Embryonic facial prominence (tissue), 1 donor: ENCODE data around the gene STARD5.

Experiments used
- DNase-seq: peaks from one replicate; pipeline ENCODE4 v3.0.0-alpha.2; 2016; ENCODE audit errors: extremely low spot score

The STARD5 gene

DNA sequence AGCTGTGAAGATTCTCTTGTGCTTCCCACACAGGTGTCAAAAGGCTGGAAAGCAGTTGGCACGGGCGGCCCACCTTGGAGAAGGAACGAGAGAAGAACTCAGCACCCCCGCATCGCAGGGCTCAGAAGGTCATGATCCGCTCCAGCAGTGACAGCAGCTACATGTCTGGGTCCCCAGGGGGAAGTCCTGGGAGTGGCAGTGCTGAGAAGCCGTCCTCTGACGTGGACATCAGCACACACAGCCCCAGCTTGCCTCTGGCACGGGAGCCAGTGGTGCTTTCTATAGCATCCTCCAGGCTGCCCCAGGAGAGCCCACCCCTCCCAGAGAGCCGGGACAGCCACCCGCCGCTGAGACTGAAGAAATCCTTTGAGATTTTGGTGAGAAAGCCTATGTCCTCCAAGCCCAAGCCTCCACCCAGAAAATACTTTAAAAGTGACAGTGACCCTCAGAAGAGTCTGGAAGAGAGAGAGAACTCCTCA is 31.4 kb downstream of the STARD5 start:
- DNase-seq = no peak

DNA sequence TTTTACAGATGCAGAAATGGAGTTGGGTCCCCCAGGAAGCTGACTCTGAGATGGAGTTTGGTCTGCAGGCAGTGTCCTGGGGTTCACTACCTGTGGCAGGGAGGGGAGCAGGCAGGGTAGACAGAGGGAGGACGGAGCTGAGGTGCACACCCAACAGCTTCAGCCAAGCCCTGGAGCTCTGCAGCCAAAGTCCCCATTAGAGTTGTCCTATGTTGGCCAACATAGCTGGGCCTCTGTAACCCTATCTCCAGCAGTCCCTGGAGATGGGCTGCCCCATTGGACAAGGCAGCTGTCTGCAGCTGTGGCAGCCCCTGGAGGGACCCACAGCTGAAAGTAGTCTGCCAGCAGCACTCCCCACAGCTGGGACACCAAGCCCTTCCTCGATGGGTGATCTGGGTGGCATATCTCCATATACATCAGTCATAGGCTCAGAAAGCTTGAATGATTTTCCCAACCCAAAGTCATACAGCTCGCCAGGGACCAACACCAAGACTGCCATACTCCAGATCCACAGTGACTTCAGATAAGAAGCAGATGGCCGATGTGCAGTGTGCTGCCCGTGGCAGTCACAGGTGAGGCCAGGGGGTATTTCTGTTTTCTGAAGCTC is 31.9 kb downstream of the STARD5 start:
- DNase-seq = no peak

DNA sequence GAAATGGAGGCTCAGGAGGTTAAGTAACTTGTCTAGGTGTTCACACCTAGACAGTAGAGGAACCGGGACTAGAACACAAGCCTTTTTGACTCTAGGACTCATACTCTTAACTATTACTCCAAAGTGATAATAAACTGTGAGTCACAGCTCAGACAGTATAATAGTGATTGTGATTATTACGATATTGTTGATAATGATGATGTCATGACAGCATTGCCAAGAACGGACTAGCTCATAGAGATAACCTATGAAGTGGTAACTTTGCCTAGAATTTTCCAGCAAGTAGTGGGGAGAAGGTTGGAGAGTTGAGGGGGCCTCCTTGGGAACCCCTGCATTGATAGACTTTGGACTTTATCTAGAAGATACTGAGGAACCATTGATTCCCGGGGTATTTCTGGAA is 34.0 kb downstream of the STARD5 start:
- no peak for DNase-seq

DNA sequence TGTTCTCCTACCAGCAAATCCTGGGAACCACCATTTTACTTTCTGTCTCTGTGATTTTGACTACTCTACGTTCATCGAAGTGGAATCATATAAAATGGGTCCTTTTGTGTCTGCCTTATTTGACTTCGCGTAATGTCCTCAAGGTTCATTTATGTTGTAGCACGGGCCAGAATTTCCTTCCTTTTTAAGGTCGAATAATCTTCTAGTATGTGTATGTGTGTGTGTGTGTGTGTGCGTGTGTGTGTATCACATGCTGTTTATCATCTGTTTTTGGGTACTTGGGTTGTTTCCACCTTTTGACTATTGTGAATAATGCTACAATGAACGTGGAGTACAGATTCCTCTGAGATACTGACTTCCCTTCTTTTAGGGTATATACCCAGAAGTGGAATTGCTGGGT is 35.3 kb downstream of the STARD5 start:
- DNase-seq = no peak

DNA sequence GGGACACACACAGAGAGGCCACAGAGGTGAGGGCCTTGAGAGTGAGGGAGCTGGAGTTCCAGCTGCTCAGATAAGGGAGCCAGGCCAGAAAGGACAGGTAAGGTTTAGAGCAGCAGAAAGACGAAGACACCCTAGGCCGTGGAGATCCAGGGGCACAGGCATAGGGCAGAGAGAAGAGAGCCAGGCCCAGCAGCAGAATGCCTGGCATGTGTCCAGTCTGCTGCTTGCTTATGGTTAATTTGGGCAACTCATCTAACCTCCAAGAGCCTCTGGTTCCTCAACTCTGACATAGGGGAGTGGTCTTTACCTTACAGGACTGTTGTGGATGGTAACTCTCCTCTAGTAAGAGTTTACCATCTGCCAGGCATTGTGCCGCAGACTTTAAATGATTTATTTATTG is 35.9 kb downstream of the STARD5 start:
- DNase-seq = no peak

DNA sequence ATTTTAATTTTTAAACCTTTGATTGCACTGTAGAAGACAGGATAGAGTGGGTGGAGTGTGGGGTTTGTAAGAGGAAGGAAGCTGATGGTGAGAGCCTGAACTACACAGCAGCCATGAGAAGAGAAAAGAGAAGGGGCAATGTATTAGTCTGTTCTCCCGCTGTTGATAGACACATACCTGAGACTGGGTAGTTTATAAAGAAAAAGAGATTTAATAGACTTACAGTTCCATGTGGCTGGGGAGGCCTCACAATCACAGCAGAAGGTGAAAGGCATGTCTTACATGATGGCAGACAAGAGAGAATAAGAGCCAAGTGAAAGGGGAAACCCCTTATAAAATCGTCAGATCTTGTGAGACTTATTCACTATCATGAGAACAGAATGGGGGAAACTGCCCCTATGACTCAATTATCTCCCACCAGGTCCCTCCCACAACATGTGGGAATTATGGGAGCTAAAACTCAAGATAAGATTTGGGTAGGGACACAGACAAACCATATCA is 37.3 kb downstream of the STARD5 start:
- DNase-seq = no peak

DNA sequence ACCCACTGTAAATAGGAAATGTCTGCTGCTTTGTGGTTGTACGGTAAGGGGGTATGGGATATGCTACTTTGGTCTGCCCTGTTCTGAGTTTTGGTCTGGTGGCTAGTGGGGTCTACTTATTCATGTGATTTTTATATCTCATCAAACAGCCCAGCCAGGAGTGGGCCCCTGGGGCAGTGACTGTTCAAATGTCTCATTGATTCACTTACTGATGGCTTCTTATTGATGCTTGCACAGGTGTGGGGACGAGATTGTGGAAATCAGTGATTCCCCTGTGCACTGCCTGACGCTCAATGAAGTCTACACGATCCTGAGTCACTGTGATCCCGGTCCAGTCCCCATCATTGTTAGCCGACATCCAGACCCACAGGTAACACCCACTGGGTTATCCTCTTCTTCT is 38.5 kb downstream of the STARD5 start:
- no peak for DNase-seq

DNA sequence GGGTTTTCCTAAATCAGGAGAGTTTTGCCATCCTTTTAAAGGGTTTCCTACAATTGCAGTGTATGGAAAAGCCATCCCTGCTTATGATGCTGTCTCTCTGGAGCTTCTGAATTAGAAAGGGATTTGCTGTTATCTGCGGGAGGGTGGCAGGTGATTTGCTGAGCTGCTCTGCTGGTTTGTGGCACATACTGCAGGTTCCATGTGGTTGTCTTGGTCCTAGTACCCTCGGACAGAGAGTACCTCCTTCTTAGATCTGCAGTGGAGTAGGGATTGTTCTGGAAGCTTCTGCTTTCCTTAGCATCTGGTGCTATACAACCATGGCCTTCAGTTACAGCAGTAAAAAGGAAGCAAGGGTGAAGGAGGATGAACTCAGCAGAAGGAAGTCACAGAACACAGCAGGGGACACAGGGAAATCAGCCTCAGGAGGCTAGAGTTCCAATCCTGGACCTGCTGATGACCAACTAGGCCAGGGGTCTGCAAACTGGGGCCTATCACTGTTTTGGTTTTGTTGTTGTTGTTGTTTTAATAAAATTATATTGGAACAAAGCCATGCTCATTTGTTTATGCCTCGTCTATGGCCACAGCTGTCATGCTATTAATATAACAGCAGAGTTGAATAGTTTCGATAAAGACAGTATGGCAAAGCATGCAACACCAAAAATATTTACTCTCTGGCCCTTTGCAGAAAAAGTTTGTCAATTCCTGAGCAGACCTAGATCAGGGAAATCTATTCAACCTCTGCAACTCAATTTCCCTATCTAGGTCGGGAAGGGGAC is 39.5 kb downstream of the STARD5 start:
- DNase-seq = no peak

DNA sequence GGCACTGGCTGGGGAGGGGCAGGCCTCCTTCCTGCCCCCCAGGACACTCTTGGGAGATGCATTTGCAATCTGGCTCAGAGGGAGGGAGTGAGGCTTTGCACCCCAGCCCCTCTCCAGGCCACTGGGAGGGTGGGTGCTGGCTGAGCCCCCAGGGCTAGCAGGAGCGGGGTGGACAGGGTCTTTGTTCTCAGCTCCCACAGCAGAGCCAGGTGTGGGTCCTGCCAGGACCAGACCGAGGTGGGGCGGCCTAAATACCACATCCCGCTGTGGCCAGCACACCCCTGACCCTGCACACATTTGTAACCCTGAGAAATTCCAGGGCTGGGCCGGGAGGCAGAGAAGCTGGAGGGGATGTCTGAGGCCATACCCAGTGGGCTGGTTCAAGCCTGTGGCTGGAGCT is 41.0 kb downstream of the STARD5 start:
- no peak for DNase-seq

DNA sequence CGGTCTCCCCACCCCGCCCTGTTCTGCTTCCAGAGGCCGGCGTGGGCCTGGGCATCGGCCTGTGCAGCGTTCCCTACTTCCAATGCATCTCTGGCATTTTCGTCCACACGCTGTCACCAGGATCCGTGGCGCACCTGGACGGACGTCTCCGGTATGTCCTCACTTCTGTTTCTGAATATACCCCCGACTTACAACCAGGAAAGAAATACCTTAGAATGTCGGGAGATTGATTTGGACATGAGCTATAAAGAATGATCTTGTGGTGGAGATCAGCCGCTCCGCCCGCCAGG is 41.4 kb downstream of the STARD5 start:
- no peak for DNase-seq

DNA sequence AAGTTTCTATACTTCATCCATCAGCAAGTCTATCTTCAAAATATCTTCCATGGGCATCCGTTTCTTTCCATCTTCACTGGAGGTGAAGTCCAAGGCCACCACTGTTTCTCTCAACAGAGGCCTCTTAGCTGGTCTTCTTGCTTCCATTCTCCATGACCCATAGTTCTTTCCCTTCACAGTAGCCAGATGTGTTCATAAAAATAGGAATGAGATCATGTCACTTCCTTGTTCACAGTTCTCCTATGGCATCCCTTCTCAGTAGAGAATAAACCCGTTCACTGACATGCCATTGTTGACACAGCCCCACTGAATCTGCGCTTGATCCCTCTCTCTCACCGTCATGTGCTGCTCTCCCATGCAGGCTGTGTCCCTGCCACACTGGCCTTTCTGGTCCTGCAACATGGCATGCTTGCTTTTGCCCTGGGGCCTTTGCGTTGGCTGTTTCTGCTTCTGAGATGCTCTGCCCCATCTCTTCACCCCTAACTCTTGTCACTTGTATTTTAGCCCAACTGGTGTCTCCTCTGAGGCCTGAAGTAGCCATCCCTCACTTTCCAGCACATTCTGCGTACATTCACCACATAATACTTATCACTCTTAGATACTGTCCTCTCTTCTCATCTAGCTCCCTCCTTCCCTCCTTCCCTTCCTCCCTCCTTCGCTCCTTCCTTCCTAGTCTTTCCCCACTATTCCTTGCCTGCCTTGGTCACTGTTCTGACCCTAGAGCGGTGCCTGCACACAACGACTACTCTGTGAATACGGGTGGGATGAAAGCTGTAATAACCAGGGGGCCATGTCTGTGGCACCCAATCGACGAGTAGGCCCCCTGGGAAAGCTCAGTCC is 42.0 kb downstream of the STARD5 start:
- DNase-seq = no peak

DNA sequence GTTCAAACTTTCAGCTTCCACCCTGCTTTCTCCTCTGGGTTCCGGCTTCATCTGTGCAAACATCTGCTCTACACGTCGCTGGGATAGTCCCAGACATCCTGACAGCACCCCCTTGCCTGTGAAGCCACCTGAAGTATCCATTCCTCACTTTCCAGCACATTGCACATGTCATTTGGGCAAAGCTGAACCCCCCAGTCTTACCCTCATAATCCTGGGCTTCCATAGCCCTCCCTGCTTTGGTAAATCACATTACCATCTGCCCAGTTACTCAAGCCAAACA is 42.5 kb downstream of the STARD5 start:
- DNase-seq = no peak

DNA sequence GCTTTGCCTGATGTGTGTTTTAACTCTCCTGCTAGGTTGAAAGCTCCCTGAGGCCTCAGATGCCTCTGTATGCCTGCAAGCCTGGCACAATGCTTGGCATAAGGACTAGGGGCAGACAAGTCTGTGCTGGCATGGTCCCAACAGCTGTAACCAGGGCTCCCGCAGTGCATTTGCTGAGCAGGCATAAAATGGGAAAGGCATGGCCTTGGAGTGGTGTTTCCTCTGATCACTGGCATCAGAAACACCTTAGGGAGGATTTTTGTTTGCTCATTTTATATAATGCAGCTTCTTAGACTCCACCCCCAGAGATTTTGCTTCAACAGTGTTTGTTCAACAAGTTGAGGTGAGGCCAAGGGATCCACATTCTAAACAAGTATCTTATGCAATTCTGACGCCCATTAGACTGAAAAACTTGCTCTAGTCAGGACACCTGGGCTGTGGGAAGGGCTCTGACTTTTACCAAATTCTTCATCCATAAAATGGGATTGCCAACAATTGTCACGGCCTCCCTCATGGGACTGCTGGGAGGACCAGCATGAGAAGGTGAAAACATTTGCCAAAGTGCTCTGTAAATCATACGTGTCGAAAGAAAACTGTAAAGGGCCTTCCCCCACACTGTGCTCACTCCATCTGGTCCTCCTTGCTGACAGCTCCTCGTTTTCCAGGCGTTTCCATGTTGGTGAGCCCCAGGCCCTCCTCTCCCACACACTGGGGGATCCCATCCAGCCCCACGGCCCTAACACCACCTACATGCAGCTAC is 43.1 kb downstream of the STARD5 start:
- no peak for DNase-seq

DNA sequence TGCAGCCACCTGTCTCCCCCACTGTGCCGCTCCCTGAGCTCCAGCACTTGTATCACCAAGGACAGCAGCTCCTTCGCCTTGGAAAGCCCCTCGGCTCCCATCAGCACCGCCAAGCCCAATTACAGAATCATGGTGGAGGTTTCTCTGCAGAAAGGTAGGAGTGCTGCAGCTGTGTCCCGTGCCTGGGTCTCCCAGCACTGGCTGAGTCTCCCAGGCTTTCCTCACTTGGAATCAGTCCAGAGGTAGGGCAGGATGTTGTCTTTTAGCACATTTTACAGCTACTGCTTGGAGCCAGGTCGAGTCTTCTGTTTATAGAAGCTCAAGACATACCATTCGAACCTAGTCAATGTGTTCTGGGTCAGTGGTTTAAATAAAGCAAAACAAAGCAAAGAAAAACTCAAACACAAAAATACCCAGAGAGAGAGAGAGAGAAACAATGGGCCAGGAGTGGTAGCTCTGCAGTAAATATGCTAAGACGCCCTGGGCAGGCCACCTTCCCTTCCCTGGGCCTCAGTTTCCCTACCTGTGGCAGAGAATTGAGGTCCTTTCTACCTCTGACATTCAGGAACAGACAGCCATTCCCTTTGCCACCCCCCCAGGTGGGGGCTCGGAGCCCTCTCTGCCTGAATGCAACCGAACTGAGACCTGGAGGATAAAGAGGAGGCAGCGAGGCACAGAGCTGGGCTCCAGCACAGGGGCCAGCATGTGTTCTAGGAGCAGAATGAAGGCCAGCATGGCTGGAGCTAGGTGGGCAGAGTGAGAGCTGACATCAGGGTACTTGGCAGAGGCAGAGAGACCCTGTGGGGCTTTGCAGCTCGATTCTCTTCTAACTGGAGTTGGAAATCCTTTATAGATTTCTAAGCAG is 44.1 kb downstream of the STARD5 start:
- DNase-seq = no peak

DNA sequence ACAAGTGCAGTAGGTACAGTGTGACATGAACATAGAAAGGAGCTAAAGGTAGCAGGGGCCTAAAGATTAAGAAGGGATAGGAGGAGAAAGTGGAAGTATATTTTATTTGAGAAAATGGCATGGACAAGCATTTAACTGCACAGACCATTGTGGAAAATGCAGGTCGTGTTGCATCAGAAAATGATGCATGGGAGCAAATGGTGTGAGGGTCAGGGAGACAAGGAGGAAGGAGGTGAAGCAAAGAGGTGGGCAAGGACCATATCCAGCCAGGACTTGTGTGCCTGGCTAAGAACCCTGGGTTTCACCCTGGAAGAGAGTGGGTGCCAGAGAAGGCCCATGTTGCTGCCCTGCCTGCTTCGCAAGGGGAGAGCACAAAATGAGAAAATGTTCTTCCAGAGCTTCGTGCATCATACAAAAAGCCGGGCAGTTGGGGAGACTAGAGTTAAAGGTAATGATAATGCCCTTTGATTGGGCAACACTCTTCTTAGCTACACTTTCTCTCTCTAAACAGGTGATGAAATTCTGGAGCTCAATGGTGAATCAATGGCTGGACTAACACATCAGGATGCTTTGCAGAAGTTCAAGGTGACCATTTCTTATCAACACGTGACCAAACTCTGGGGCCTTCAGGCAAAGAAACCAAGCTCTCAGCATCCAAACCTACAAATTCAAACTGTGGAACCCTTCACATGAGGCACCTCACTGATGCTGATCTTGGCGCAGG is 45.5 kb downstream of the STARD5 start:
- DNase-seq = no peak

DNA sequence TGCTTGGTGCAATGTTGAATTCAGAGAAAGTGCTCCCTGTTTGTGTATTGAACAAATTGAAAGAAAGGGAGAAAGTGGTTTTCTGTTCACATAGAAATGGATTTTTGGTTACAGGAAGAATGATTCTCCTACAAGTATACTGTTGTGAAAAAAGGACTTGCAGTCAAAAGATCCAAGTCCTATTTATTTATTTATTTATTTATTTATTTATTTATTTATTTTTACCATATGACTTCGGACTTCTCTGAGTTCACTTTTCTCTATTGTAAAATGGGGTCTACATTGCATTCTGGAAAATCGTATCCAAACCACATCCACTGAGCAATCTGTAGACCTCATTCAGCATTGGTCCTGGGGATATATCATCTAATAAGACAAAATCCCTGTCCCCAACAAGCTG is 46.1 kb downstream of the STARD5 start:
- no peak for DNase-seq

DNA sequence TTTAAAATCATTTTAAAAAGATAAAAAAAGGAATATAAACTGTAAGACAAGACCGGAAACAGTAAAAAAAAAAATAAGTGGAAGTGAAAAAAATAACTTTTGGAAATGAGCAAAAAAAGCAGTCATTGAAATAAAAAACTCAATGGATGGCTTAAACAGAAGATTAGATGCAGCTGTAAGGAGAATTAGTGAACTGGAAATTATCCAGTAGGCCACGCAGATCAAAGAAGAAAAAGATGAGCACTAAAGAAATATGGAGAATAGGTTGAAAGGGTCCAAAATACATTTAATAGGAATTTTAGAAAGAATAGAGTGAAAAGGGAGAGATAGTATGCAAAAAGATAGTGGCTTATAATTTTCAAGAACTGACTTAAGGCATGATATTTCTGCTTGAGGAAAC is 47.0 kb downstream of the STARD5 start:
- DNase-seq = no peak

DNA sequence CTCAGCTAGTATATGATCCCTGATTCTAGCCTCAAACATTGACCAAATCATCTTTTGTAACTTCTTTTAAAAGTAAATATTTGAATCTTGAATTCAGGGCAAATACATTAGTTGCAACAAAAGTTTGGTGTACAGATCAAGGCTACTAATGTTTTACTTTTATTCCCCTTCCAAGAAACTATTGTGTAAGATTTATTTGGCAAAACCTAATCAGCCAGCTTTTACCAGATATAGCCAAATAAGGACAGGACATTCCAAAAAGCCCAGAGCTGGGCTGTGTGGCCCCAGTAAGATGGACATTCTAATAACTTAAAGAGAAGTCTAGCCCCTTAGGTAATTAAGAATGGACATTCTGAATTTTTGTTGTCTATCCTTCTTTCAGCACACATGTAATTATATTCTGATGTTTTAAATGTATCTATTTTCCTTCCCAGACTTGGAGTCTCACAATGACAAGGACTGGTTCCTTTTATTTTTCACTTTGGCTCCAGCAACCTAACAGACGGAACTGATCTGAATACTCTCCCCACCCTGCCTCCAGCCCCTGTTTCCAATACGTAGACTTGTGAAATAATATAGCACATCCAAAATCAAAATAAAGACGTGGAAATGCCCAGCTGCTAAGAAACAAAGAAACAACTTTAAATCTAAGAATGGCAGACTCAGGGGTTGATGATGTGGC is 48.1 kb downstream of the STARD5 start:
- DNase-seq = no peak

DNA sequence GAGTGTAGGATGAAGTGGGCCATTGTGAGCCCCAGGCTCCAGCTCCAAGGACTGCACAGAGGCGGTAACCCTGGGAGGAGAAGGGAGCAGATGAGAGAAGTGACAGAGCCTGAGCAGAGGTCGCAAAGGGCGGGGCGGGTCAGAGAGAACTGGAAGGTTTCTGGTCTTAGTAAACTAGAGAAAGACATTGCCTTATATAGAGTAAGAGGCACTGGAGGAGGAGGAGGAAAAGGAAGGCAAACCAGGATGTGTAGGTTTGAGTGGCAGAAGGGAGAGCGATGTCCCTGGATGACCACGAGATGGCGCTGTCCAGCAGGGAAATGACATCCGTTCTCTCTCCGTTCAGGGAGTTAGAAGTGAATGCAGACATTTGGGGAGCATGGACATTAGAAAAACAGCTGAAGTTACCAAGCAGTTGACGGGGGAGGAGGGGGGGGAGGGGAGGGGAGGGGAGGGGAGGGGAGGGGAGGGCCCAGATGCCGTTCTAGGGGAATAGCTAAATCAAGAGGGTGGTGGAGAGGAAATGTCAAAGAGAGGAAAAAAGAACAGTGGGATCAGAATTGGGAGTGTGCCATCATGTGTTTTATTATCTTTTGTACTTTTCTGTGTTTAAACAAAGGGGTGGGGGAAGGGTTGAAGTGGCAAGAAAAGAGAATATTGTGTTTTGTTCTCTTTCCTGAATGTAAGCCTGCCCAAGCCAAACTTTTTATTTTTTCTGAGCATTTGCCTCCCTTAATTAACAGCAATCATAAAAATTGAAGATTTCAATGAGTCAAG is 48.8 kb downstream of the STARD5 start:
- DNase-seq = peak; percentile 64
